Measurements from ENCODE around the gene DDIT3.

GRCh38 chr12:57476993-57477709 is 43.2 kb downstream of the DDIT3 start:
- TF ChIP-seq EZH2 (IDR thresholded peaks at IDR 0.05; ENCODE audit: insufficient read depth, poor library complexity, severe bottlenecking) (no peak), EZH2phosphoT487 (IDR thresholded peaks at IDR 0.05; ENCODE audit: insufficient read depth, low read depth) (no peak)

Measured in GM23248 (cell line).